Hepatocyte (in vitro differentiated cells): ENCODE results near the gene LRRC8A. TPM values are rescaled to one million over a fixed set of nuclear protein-coding genes. Genes with fewer than 3 reads are reported as not detected.
"Not testable (repeated sequence)": the region's sequence is repeated elsewhere in the genome, so short reads cannot be mapped to it uniquely, and the experiment has no call there.

Experiments
- DNase-seq: peaks from one replicate; pipeline ENCODE4 v3.0.0-alpha.2; 2016; ENCODE audit warnings: low spot score
- H2AFZ ChIP-seq: fragments of 200-600 bp; sonication (generic); 2 replicates; pipeline ENCODE4 v1.6.0; 2016; ENCODE audit warnings: antibody characterized with exemption, mild to moderate bottlenecking
- H3K27ac ChIP-seq: fragments of 200-600 bp; sonication (generic); 2 replicates; pipeline ENCODE4 v1.5.1; 2016; ENCODE audit warnings: mild to moderate bottlenecking
- H3K27me3 ChIP-seq: fragments of 200-600 bp; sonication (generic); 2 replicates; pipeline ENCODE4 v1.6.1; 2016
- H3K36me3 ChIP-seq: fragments of 200-600 bp; sonication (generic); replicated peaks from 2 replicates; pipeline ENCODE4 v1.5.1; 2016; ENCODE audit warnings: low read depth; ENCODE audit not compliant: insufficient read depth
- H3K4me1 ChIP-seq: fragments of 200-600 bp; sonication (generic); 2 replicates; pipeline ENCODE4 v1.5.1; 2016; ENCODE audit warnings: mild to moderate bottlenecking, moderate library complexity; ENCODE audit not compliant: insufficient read depth
- H3K4me2 ChIP-seq: fragments of 200-600 bp; sonication (generic); 2 replicates; pipeline ENCODE4 v1.6.0; 2016
- H3K4me3 ChIP-seq: fragments of 200-600 bp; sonication (generic); 2 replicates; pipeline ENCODE4 v1.5.1; 2016; ENCODE audit warnings: mild to moderate bottlenecking
- H3K79me2 ChIP-seq: fragments of 200-600 bp; sonication (generic); 2 replicates; pipeline ENCODE4 v1.6.0; 2017; ENCODE audit warnings: mild to moderate bottlenecking
- H3K9me2 ChIP-seq: fragments of 200-600 bp; sonication (generic); replicated peaks from 2 replicates; pipeline ENCODE4 v1.6.0; 2017; ENCODE audit warnings: mild to moderate bottlenecking; ENCODE audit not compliant: insufficient read depth
- H3K9me3 ChIP-seq: fragments of 200-600 bp; sonication (generic); 2 replicates; pipeline ENCODE4 v1.5.1; 2016; ENCODE audit warnings: low read depth, mild to moderate bottlenecking
- H4K20me1 ChIP-seq: fragments of 200-600 bp; sonication (generic); 2 replicates; pipeline ENCODE4 v1.6.0; 2016; ENCODE audit warnings: mild to moderate bottlenecking; ENCODE audit not compliant: insufficient read depth, poor library complexity, severe bottlenecking
- EZH2 ChIP-seq: fragments of 200-600 bp; sonication (generic); IDR thresholded peaks from 2 replicates; pipeline ENCODE4 v1.6.1; 2016; ENCODE audit warnings: antibody characterized with exemption, mild to moderate bottlenecking, borderline replicate concordance
- EZH2phosphoT487 ChIP-seq: fragments of 200-600 bp; sonication (generic); IDR thresholded peaks from one replicate; pipeline ENCODE4 v1.6.1; 2018; ENCODE audit warnings: antibody characterized with exemption, mild to moderate bottlenecking, low read depth, moderate library complexity; ENCODE audit not compliant: unreplicated experiment, severe bottlenecking
- WGBS: methylation state at CpG from one replicate; pipeline ENCODE4 v1.1.6; 2016; ENCODE audit warnings: low lambda C conversion rate; ENCODE audit errors: missing lambda C conversion rate; 5-methylcytosine and 5-hydroxymethylcytosine counted together
- polyA plus RNA-seq: library from polyadenylated mRNA; unstranded; fragments of >200 nt; fragmentation: Nextera tagmentation; extraction: Ambion mirVana; gene quantifications from 2 replicates; pipeline ENCODE4 v1.2.1, GENCODE V29; 2016
- total RNA-seq: library from RNA; depleted of rRNA; stranded (reverse); fragments of >200 nt; gene quantifications from 2 replicates; pipeline ENCODE4 v1.2.3, GENCODE V29; 2014
- TF ChIP-seq, protein P1 (sequence below): fragments of 200-600 bp; sonication (generic); IDR thresholded peaks from 2 replicates; pipeline ENCODE4 v1.5.1; 2016; ENCODE audit warnings: antibody characterized with exemption, mild to moderate bottlenecking; ENCODE audit not compliant: poor library complexity

LRRC8A gene
- total and polyA plus RNA-seq, 2 experiments from 2014 or later = 30.7 to 55.6 TPM

DNA sequence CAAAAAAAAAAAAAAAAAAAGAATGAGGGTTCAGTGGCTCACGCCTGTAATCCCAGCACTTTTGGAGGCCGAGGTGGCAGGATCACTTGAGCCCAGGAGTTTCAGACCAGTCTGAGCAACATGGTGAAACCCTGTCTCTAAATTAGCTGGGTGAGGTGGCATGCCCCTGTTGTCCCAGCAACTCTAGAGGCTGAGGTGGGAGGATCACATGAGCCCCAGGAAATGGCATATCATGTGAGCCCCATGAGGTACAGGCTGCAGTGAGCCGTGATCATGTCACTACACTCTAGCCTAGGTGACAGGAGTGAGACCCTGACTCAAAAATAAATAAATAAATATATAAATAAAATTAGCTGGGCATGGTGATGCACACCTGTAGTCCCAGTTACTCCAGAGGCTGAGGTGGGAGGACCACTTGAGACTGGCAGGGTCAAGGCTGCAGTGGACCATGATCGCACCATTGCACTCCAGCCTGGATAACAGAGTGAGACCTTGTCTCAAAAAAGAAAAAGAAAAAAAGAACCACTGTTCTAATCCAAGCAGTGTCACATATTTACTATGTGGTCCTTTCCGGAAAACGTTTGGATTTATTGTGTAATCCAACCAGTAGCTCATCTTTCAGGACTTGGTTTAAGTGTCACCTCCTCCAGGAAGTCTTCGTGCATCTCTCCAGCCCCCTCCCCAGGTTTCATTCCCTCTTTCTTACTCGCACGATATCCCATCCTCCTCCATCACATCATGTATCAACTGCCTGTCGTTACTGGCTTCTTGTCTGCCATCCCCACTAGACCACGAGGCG is 40.0 kb upstream of the LRRC8A start:
- no peak overlapping the region for H3K4me3 ChIP-seq
- no peak overlapping the region for H2AFZ ChIP-seq
- 93% methylated on average over 12 of the region's 12 CpGs for WGBS

DNA sequence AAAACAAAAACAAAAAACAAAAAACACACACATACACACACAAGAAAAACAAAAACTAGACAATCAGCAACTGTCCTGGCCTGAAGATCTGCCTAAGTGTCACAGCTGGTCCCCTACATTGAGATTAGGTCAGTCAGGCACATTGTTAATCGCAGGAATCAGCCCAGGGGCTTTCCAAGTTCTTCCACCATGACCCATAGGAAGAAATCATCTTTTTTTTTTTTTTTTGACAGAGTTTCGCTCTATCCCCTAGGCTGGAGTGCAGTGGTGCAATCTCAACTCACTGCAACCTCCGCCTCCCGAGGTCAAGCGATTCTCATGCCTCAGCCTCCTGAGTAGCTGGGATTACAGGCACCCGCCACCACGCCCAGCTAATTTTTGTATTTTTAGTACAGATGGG is 38.8 kb upstream of the LRRC8A start:
- H3K9me2 ChIP-seq, H3K27ac ChIP-seq, H2AFZ ChIP-seq, H3K79me2 ChIP-seq, H3K9me3 ChIP-seq, H3K4me3 ChIP-seq, H3K4me2 ChIP-seq, H3K27me3 ChIP-seq, H3K36me3 ChIP-seq, H4K20me1 ChIP-seq, DNase-seq, H3K4me1 ChIP-seq: not testable (repeated sequence)
- 93% methylated on average over 7 of the region's 7 CpGs for WGBS

More for the DNA sequence above, 40.0 kb upstream of the LRRC8A start:
- H3K4me2 ChIP-seq = no peak overlapping the region
- no peaks in the 10 kb centered on the region for H4K20me1 ChIP-seq
- H3K79me2 ChIP-seq = no peaks in the 10 kb centered on the region
- no peak for DNase-seq
- H3K27me3 ChIP-seq = no peaks in the 10 kb centered on the region
- no peaks in the 10 kb centered on the region for H3K36me3 ChIP-seq
- TF ChIP-seq, protein P1, sequence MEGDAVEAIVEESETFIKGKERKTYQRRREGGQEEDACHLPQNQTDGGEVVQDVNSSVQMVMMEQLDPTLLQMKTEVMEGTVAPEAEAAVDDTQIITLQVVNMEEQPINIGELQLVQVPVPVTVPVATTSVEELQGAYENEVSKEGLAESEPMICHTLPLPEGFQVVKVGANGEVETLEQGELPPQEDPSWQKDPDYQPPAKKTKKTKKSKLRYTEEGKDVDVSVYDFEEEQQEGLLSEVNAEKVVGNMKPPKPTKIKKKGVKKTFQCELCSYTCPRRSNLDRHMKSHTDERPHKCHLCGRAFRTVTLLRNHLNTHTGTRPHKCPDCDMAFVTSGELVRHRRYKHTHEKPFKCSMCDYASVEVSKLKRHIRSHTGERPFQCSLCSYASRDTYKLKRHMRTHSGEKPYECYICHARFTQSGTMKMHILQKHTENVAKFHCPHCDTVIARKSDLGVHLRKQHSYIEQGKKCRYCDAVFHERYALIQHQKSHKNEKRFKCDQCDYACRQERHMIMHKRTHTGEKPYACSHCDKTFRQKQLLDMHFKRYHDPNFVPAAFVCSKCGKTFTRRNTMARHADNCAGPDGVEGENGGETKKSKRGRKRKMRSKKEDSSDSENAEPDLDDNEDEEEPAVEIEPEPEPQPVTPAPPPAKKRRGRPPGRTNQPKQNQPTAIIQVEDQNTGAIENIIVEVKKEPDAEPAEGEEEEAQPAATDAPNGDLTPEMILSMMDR = no peak
- TF ChIP-seq EZH2phosphoT487 (no peak), EZH2 (no peak)
- H3K4me1 ChIP-seq = no peaks in the 10 kb centered on the region
- H3K27ac ChIP-seq = no peak overlapping the region
- H3K9me2 ChIP-seq = no peaks in the 10 kb centered on the region
- H3K9me3 ChIP-seq = no peaks in the 10 kb centered on the region

DNA sequence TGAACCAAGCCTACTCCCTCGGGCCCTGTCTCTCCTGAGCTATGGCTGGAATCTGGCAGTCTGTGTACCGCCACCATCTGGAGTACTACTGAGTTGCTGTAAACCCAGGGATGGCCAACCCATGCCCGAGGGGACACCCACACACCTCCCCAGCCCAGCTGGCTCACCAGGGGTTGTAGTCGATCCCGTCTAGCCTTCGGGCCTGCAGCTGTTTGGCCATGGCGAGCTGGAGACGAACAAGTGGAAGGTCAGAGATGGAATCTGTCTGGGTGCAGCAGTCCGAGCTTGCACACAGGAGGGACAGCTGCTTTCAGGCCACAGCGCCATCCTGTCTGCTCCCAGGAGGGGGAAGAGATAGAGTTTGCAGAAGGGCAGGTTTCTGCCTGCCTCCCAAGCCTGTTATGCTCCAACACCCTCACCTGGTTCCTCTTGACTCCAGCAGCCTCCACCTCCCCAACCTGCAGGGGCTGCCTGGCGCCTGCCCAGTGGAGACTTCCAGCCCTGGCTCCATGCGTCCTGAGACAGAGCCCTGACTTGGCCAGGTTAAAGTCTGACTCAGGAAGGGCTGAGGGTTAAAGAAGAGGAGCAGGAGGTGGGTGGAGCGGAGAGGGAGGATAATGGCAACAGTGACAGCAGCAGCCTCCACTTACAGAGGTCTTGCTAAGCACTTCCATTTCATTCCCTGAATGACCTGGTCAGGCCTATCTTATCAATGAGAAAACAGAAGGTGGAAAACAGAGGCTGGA is 36.6 kb upstream of the LRRC8A start:
- Histone ChIP-seq H2AFZ (no peak overlapping the region), H3K27me3 (no peaks in the 10 kb centered on the region), H3K4me3 (no peak overlapping the region), H3K79me2 (no peaks in the 10 kb centered on the region), H3K27ac (peak overlapping the region; percentile 57), H3K4me2 (peak overlapping the region; percentile 3), H3K9me2 (no peaks in the 10 kb centered on the region), H3K36me3 (no peaks in the 10 kb centered on the region), H4K20me1 (no peaks in the 10 kb centered on the region), H3K9me3 (no peaks in the 10 kb centered on the region), H3K4me1 (no peaks in the 10 kb centered on the region)
- 59% methylated on average over 13 of the region's 13 CpGs for WGBS
- peak; percentile 44 for DNase-seq
- TF ChIP-seq EZH2 = no peak
- TF ChIP-seq, protein P1 = no peak
- TF ChIP-seq EZH2phosphoT487 = no peak

DNA sequence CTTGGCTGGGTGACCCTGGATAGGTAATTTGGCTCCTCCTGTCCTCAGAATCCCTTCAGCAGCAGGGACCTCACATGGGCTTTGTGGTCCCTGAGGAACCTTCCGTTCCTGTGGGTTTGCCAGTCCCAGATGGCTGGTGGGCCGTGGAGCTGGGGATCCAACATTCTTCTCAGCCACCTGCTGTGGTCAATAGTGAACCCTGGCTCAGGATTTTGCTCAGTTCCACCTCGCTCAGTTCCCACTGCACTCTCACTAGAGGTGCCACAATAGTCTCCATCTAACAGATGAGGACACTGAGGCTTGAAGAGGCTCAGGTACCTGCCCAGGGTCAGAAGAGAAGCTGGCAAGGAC is 35.3 kb upstream of the LRRC8A start:
- Histone ChIP-seq H3K27ac (peak overlapping the region; percentile 47), H3K4me1 (no peaks in the 10 kb centered on the region), H3K27me3 (no peaks in the 10 kb centered on the region), H3K9me3 (no peaks in the 10 kb centered on the region), H3K36me3 (no peaks in the 10 kb centered on the region), H4K20me1 (no peaks in the 10 kb centered on the region), H3K79me2 (no peaks in the 10 kb centered on the region), H2AFZ (no peak overlapping the region), H3K4me2 (no peak overlapping the region), H3K9me2 (no peaks in the 10 kb centered on the region), H3K4me3 (no peak overlapping the region)
- TF ChIP-seq EZH2phosphoT487 = no peak
- no peak for TF ChIP-seq EZH2
- TF ChIP-seq, protein P1 = no peak
- 94% methylated on average over 3 of the region's 3 CpGs for WGBS
- no peak for DNase-seq
